HepG2 (cell line): Measurements from ENCODE around the gene LSR. TPM values are rescaled to one million over a fixed set of nuclear protein-coding genes. Genes with fewer than 3 reads are reported as not detected.

ENCODE experiments used
- AGO2 ChIP-seq: fragments of 200-400 bp; formaldehyde crosslinking; optimal IDR thresholded peaks from 2 replicates; pipeline ENCODE3; 2017; ENCODE audit warnings: mild to moderate bottlenecking, low read depth, low read length, moderate library complexity
- AHDC1 ChIP-seq: sonication (generic); formaldehyde crosslinking; IDR thresholded peaks from 2 replicates; pipeline ENCODE4 v1.5.1; 2020; ENCODE audit warnings: mild to moderate bottlenecking, missing genetic modification reagents, borderline replicate concordance
- BHLHE40 ChIP-seq: IDR thresholded peaks from 2 replicates; pipeline ENCODE4 v1.6.1; 2011; ENCODE audit warnings: low read length, improper control_type of control experiment
- EP300 ChIP-seq, 3 experiments: sonication (generic) in 1 of 3; formaldehyde crosslinking in 1 of 3; IDR thresholded peaks; 2 replicates each; pipeline versions ENCODE4 v1.5.1 to v1.6.1; 2011 to 2020; ENCODE audit warnings: low read depth in 2 of 3, low read length in 2 of 3, borderline replicate concordance in 1 of 3, improper control_type of control experiment in 1 of 3, mild to moderate bottlenecking in 1 of 3, missing genetic modification reagents in 1 of 3, moderate library complexity in 1 of 3
- GATAD2A ChIP-seq: IDR thresholded peaks from 2 replicates; pipeline ENCODE4 v1.6.1; 2016
- KDM3A ChIP-seq: IDR thresholded peaks from 2 replicates; pipeline ENCODE4 v1.6.1; 2018; ENCODE audit warnings: low read depth, missing compliant biosample characterization
- KLF12 ChIP-seq: sonication (generic); formaldehyde crosslinking; IDR thresholded peaks from 2 replicates; pipeline ENCODE4 v1.4.0; 2020; ENCODE audit warnings: missing genetic modification reagents, borderline replicate concordance
- PAWR ChIP-seq: sonication (generic); formaldehyde crosslinking; IDR thresholded peaks from 2 replicates; pipeline ENCODE4 v1.4.0; 2020; ENCODE audit warnings: missing genetic modification reagents, mild to moderate bottlenecking, borderline replicate concordance
- PBX3 ChIP-seq: sonication (generic); formaldehyde crosslinking; IDR thresholded peaks from 2 replicates; pipeline ENCODE4 v1.8.1; 2023; ENCODE audit warnings: missing genetic modification reagents, inconsistent platforms, borderline replicate concordance
- SMAD3 ChIP-seq: sonication (generic); formaldehyde crosslinking; IDR thresholded peaks from 2 replicates; pipeline ENCODE4 v1.4.0; 2020; ENCODE audit warnings: missing genetic modification reagents
- SMAD9 ChIP-seq: sonication (generic); formaldehyde crosslinking; IDR thresholded peaks from 2 replicates; pipeline ENCODE4 v1.5.1; 2020; ENCODE audit warnings: mild to moderate bottlenecking, missing genetic modification reagents
- SNAI1 ChIP-seq: sonication (generic); formaldehyde crosslinking; IDR thresholded peaks from 2 replicates; pipeline ENCODE4 v1.5.0; 2020; ENCODE audit warnings: mild to moderate bottlenecking, missing genetic modification reagents, borderline replicate concordance
- TBX2 ChIP-seq: sonication (generic); formaldehyde crosslinking; IDR thresholded peaks from 2 replicates; pipeline ENCODE4 v1.5.0; 2020; ENCODE audit warnings: missing genetic modification reagents, mild to moderate bottlenecking, borderline replicate concordance
- ZBTB26 ChIP-seq: IDR thresholded peaks from 2 replicates; pipeline ENCODE4 v1.6.1; 2016; ENCODE audit warnings: missing compliant biosample characterization, missing genetic modification reagents, borderline replicate concordance
- ZBTB34 ChIP-seq: sonication (generic); formaldehyde crosslinking; IDR thresholded peaks from 2 replicates; pipeline ENCODE4 v1.8.0; 2022; ENCODE audit warnings: mild to moderate bottlenecking, missing genetic modification reagents
- ZNF12 ChIP-seq: sonication (generic); formaldehyde crosslinking; IDR thresholded peaks from 2 replicates; pipeline ENCODE4 v1.5.0; 2020; ENCODE audit warnings: missing genetic modification reagents
- ZNF224 ChIP-seq: sonication (generic); formaldehyde crosslinking; IDR thresholded peaks from 2 replicates; pipeline ENCODE4 v1.5.0; 2020; ENCODE audit warnings: mild to moderate bottlenecking, missing genetic modification reagents
- ZNF296 ChIP-seq: sonication (generic); formaldehyde crosslinking; conservative IDR thresholded peaks from 2 replicates; pipeline ENCODE4 v1.5.0; 2020; ENCODE audit warnings: mild to moderate bottlenecking, missing genetic modification reagents
- ZNF563 ChIP-seq: sonication (generic); formaldehyde crosslinking; IDR thresholded peaks from 2 replicates; pipeline ENCODE4 v1.8.0; 2022; ENCODE audit warnings: mild to moderate bottlenecking, moderate library complexity, missing genetic modification reagents
- ZNF724P ChIP-seq: sonication (generic); formaldehyde crosslinking; IDR thresholded peaks from 2 replicates; pipeline ENCODE4 v1.8.0; 2022; ENCODE audit warnings: missing genetic modification reagents, borderline replicate concordance
- polyA plus RNA-seq, 8 experiments: library from polyadenylated mRNA; depleted of rRNA in 3 of 8; stranded (reverse) in 7 of 8; unstranded in 1 of 8; fragments of >200 nt; fragmentation: Illumina TruSeq in 4 of 8; extraction: Trizol in 4 of 8; gene quantifications; 2 replicates each; pipeline versions ENCODE4 v1.2.1 to v1.2.3, GENCODE V29; 2011 to 2016; ENCODE audit warnings: low read depth in 4 of 8, missing spikeins in 1 of 8, mixed read lengths in 1 of 8; ENCODE audit not compliant: insufficient read depth in 1 of 8
- total RNA-seq, 5 experiments: library from RNA; depleted of rRNA; stranded (reverse); fragments of >200 nt; fragmentation: Illumina TruSeq; extraction: Trizol; gene quantifications; 2 replicates each; pipeline ENCODE4 v1.2.3, GENCODE V29; 2016; ENCODE audit warnings: low read depth in 1 of 5

LSR gene
- total and polyA plus RNA-seq, 2 of the 13 experiments (the other 11 are each of a cell fraction or from before 2014, with no cell fraction given): 29.2 to 79.2 TPM

- no peak for TF ChIP-seq PAWR (CRISPR knock-in tag)
- no peak for TF ChIP-seq ZBTB34
- no peak for TF ChIP-seq PBX3 (CRISPR knock-in tag)
- peak; percentile 81; the same call in 1 of the 2 replicates for TF ChIP-seq KDM3A (CRISPR knock-in tag)
- TF ChIP-seq GATAD2A (CRISPR knock-in tag): peak; percentile 52
- peak; percentile 48 for TF ChIP-seq AGO2
- no peak for TF ChIP-seq AHDC1
- peak; percentile 44; the same call in 1 of the 2 replicates for TF ChIP-seq TBX2
- no peak for TF ChIP-seq SMAD3
- peak; percentile 49 for TF ChIP-seq SNAI1 (CRISPR knock-in tag)
- peak; percentile 78 for TF ChIP-seq BHLHE40
- no peak for TF ChIP-seq ZNF12 (CRISPR knock-in tag)
- no peak for TF ChIP-seq ZNF563
- no peak for TF ChIP-seq ZNF296 (CRISPR knock-in tag)
- TF ChIP-seq ZNF224 (CRISPR knock-in tag): peak; percentile 77; the same call in 1 of the 2 replicates
- TF ChIP-seq EP300 (IDR thresholded peaks at IDR 0.05; ENCODE audit: low read depth in 2 of 2, low read length in 2 of 2): no peak
- no peak for TF ChIP-seq EP300 (CRISPR knock-in tag; IDR thresholded peaks at IDR 0.05; ENCODE audit: borderline replicate concordance)
- TF ChIP-seq KLF12: peak; percentile 89
- no peak for TF ChIP-seq SMAD9 (CRISPR knock-in tag)
- 0 out of 2 replicates have a peak, but pooled peaks have one; percentile 43 for TF ChIP-seq ZBTB26 (CRISPR knock-in tag)
- TF ChIP-seq ZNF724P (CRISPR knock-in tag): no peak
Measured at GRCh38 chr19:35247526-35248309, 1.1 kb upstream of the LSR start (continued).
